ENCODE measurements around the gene SORCS2.

Gene SORCS2

GRCh38 chr4:7470111-7470510, 277.8 kb downstream of the SORCS2 start:
- H2AFZ ChIP-seq (ENCODE audit: low read depth, low read length): no peak overlapping the region
- H3K79me2 ChIP-seq (ENCODE audit: low read length): no peaks in the 10 kb centered on the region
- H3K4me2 ChIP-seq (ENCODE audit: low read length): no peak overlapping the region
- no peaks in the 10 kb centered on the region for H4K20me1 ChIP-seq (ENCODE audit: insufficient read depth, low read length)
- no peak overlapping the region for H3K27ac ChIP-seq (ENCODE audit: low read length)
- no peaks in the 10 kb centered on the region for H3K4me1 ChIP-seq (ENCODE audit: low read length)
- no peaks in the 10 kb centered on the region for H3K9me3 ChIP-seq (ENCODE audit: insufficient read depth, low read length)
- no peak overlapping the region for H3K9ac ChIP-seq (ENCODE audit: low read length)
- TF ChIP-seq EZH2phosphoT487 (IDR thresholded peaks at IDR 0.05; ENCODE audit: low read depth): no peak
- no peak for TF ChIP-seq CTCF (IDR thresholded peaks at IDR 0.05; ENCODE audit: low read depth, low read length)
- no peaks in the 10 kb centered on the region for H3K36me3 ChIP-seq (replicated peaks; ENCODE audit: low read depth, low read length)
- H3K27me3 ChIP-seq (ENCODE audit: low read depth, low read length): no peaks in the 10 kb centered on the region
- no peak overlapping the region for H3K4me3 ChIP-seq (ENCODE audit: low read length)

GRCh38 chr4:7470522-7471128, 278.3 kb downstream of the SORCS2 start:
- Histone ChIP-seq H3K27ac (ENCODE audit: low read length) (no peak overlapping the region), H3K36me3 (replicated peaks; ENCODE audit: low read depth, low read length) (no peaks in the 10 kb centered on the region), H3K4me1 (ENCODE audit: low read length) (no peaks in the 10 kb centered on the region), H3K4me3 (ENCODE audit: low read length) (no peak overlapping the region), H3K9me3 (ENCODE audit: insufficient read depth, low read length) (no peaks in the 10 kb centered on the region), H4K20me1 (ENCODE audit: insufficient read depth, low read length) (no peaks in the 10 kb centered on the region), H3K9ac (ENCODE audit: low read length) (no peak overlapping the region), H3K79me2 (ENCODE audit: low read length) (no peaks in the 10 kb centered on the region), H3K4me2 (ENCODE audit: low read length) (no peak overlapping the region), H2AFZ (ENCODE audit: low read depth, low read length) (no peak overlapping the region), H3K27me3 (ENCODE audit: low read depth, low read length) (no peaks in the 10 kb centered on the region)
- TF ChIP-seq CTCF (IDR thresholded peaks at IDR 0.05; ENCODE audit: low read depth, low read length): no peak
- TF ChIP-seq EZH2phosphoT487 (IDR thresholded peaks at IDR 0.05; ENCODE audit: low read depth): no peak

GRCh38 chr4:7472442-7473013, 280.2 kb downstream of the SORCS2 start:
- TF ChIP-seq CTCF (IDR thresholded peaks at IDR 0.05; ENCODE audit: low read depth, low read length) (no peak), EZH2phosphoT487 (IDR thresholded peaks at IDR 0.05; ENCODE audit: low read depth) (no peak)
- Histone ChIP-seq H3K4me1 (ENCODE audit: low read length) (no peaks in the 10 kb centered on the region), H3K4me3 (ENCODE audit: low read length) (no peak overlapping the region), H3K79me2 (ENCODE audit: low read length) (no peaks in the 10 kb centered on the region), H2AFZ (ENCODE audit: low read depth, low read length) (no peak overlapping the region), H3K27me3 (ENCODE audit: low read depth, low read length) (no peaks in the 10 kb centered on the region), H4K20me1 (ENCODE audit: insufficient read depth, low read length) (no peaks in the 10 kb centered on the region), H3K27ac (ENCODE audit: low read length) (no peak overlapping the region), H3K9ac (ENCODE audit: low read length) (no peak overlapping the region), H3K4me2 (ENCODE audit: low read length) (no peak overlapping the region), H3K9me3 (ENCODE audit: insufficient read depth, low read length) (no peaks in the 10 kb centered on the region), H3K36me3 (replicated peaks; ENCODE audit: low read depth, low read length) (no peaks in the 10 kb centered on the region)

- Histone ChIP-seq H3K27me3 (ENCODE audit: low read depth, low read length) (no peaks in the 10 kb centered on the region), H3K9ac (ENCODE audit: low read length) (no peak overlapping the region), H3K4me1 (ENCODE audit: low read length) (no peaks in the 10 kb centered on the region), H2AFZ (ENCODE audit: low read depth, low read length) (no peak overlapping the region), H3K36me3 (replicated peaks; ENCODE audit: low read depth, low read length) (no peaks in the 10 kb centered on the region), H4K20me1 (ENCODE audit: insufficient read depth, low read length) (no peaks in the 10 kb centered on the region), H3K9me3 (ENCODE audit: insufficient read depth, low read length) (no peaks in the 10 kb centered on the region), H3K4me3 (ENCODE audit: low read length) (no peak overlapping the region), H3K27ac (ENCODE audit: low read length) (no peak overlapping the region), H3K79me2 (ENCODE audit: low read length) (no peaks in the 10 kb centered on the region), H3K4me2 (ENCODE audit: low read length) (no peak overlapping the region)
- TF ChIP-seq CTCF (IDR thresholded peaks at IDR 0.05; ENCODE audit: low read depth, low read length): no peak
- no peak for TF ChIP-seq EZH2phosphoT487 (IDR thresholded peaks at IDR 0.05; ENCODE audit: low read depth)
Observed at GRCh38 chr4:7473081-7473480, 280.7 kb downstream of the SORCS2 start.
